ENCODE data around the gene DAB2.

DNA sequence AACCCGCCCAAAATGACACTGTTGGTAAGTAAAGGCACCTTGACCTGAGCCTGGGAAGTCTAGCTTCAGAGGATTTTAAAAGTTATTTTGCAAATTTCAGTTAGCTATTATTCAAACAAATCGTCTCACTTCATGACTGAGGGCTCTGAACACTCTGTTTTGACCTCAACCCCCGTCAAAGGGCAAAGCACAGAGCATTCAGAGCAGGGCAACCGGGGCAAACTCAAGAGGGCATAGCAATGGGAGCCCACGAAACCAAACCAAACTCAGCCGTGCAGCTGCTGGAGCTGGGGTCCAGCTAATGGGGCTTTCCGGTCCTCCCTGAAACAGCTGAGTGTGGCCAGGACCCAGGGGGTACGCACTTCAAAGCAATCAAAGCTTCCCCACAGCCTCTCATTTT lies 62.1 kb downstream of the DAB2 start:
- TF ChIP-seq, protein P1, sequence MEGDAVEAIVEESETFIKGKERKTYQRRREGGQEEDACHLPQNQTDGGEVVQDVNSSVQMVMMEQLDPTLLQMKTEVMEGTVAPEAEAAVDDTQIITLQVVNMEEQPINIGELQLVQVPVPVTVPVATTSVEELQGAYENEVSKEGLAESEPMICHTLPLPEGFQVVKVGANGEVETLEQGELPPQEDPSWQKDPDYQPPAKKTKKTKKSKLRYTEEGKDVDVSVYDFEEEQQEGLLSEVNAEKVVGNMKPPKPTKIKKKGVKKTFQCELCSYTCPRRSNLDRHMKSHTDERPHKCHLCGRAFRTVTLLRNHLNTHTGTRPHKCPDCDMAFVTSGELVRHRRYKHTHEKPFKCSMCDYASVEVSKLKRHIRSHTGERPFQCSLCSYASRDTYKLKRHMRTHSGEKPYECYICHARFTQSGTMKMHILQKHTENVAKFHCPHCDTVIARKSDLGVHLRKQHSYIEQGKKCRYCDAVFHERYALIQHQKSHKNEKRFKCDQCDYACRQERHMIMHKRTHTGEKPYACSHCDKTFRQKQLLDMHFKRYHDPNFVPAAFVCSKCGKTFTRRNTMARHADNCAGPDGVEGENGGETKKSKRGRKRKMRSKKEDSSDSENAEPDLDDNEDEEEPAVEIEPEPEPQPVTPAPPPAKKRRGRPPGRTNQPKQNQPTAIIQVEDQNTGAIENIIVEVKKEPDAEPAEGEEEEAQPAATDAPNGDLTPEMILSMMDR (IDR thresholded peaks at IDR 0.05; ENCODE audit: low read depth, low read length, missing input control), result no peak
- TF ChIP-seq, protein P2, sequence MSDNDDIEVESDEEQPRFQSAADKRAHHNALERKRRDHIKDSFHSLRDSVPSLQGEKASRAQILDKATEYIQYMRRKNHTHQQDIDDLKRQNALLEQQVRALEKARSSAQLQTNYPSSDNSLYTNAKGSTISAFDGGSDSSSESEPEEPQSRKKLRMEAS (IDR thresholded peaks at IDR 0.05), result no peak
- TF ChIP-seq YY1 (IDR thresholded peaks at IDR 0.05) (no peak), SP1 (IDR thresholded peaks at IDR 0.05) (peak; percentile 23), RAD21 (IDR thresholded peaks at IDR 0.05) (peak in 1 of 2 donors; percentile 11), TAF1 (conservative IDR thresholded peaks at IDR 0.05) (no peak), JUND (IDR thresholded peaks at IDR 0.05) (no peak)
- TF ChIP-seq, protein P3, sequence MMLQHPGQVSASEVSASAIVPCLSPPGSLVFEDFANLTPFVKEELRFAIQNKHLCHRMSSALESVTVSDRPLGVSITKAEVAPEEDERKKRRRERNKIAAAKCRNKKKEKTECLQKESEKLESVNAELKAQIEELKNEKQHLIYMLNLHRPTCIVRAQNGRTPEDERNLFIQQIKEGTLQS (IDR thresholded peaks at IDR 0.05), result no peak

All from liver (tissue), 3 donors.